ENCODE results near the gene EFCAB6.

The EFCAB6 gene

GRCh38 chr22:43714104-43714503 lies 98.0 kb downstream of the EFCAB6 start:
- no peak overlapping the region for H3K4me3 ChIP-seq (ENCODE audit: low read length)
- TF ChIP-seq CTCF (conservative IDR thresholded peaks at IDR 0.05; ENCODE audit: low read depth, low read length), result no peak
- DNase-seq (ENCODE audit: low read depth), result no peak

- no peak for TF ChIP-seq CTCF (conservative IDR thresholded peaks at IDR 0.05; ENCODE audit: low read depth, low read length)
- DNase-seq (ENCODE audit: low read depth), result no peak
- no peak overlapping the region for H3K4me3 ChIP-seq (ENCODE audit: low read length)
These were observed 100.4 kb downstream of the EFCAB6 start for GRCh38 chr22:43711681-43712080.

- no peak overlapping the region for H3K4me3 ChIP-seq (ENCODE audit: low read length)
- no peak for DNase-seq (ENCODE audit: low read depth)
- TF ChIP-seq CTCF (conservative IDR thresholded peaks at IDR 0.05; ENCODE audit: low read depth, low read length), result no peak
These were observed 104.5 kb downstream of the EFCAB6 start for GRCh38 chr22:43707648-43708047.

- H3K4me3 ChIP-seq (ENCODE audit: low read length), result no peak overlapping the region
- DNase-seq (ENCODE audit: low read depth), result no peak
- TF ChIP-seq CTCF (conservative IDR thresholded peaks at IDR 0.05; ENCODE audit: low read depth, low read length), result no peak
These were observed 105.4 kb downstream of the EFCAB6 start for GRCh38 chr22:43706571-43707328.

GRCh38 chr22:43706151-43706550 lies 106.0 kb downstream of the EFCAB6 start:
- H3K4me3 ChIP-seq (ENCODE audit: low read length), result no peak overlapping the region
- no peak for TF ChIP-seq CTCF (conservative IDR thresholded peaks at IDR 0.05; ENCODE audit: low read depth, low read length)
- no peak for DNase-seq (ENCODE audit: low read depth)

- no peak overlapping the region for H3K4me3 ChIP-seq (ENCODE audit: low read length)
- DNase-seq (ENCODE audit: low read depth), result no peak
- TF ChIP-seq CTCF (conservative IDR thresholded peaks at IDR 0.05; ENCODE audit: low read depth, low read length), result no peak
These were observed 108.1 kb downstream of the EFCAB6 start for GRCh38 chr22:43704051-43704450.

GRCh38 chr22:43698403-43698802 lies 113.7 kb downstream of the EFCAB6 start:
- no peak for TF ChIP-seq CTCF (conservative IDR thresholded peaks at IDR 0.05; ENCODE audit: low read depth, low read length)
- H3K4me3 ChIP-seq (ENCODE audit: low read length), result no peak overlapping the region
- DNase-seq (ENCODE audit: low read depth), result no peak

Data from retinal pigment epithelial cell (primary cell).